Natural killer cell (primary cell): Measurements from ENCODE around the gene DUSP28. TPM values are rescaled to one million over a fixed set of nuclear protein-coding genes. Genes with fewer than 3 reads are reported as not detected.

ENCODE experiments used
- ATAC-seq, 3 donors: fragments of 150-1000 bp in 2 of 3; fragments of 200-7000 bp in 1 of 3; cut with Tn5 transposase; 1 replicate in 1 of 3; 2 replicates in 2 of 3; pipeline ENCODE4 v1.10.0; 2021; ENCODE audit warnings: mild to moderate bottlenecking in 2 of 3, moderate library complexity in 2 of 3
- DNase-seq, 2 donors: peaks; one replicate each; pipeline versions ENCODE4 v3.0.0 to v3.0.0-alpha.2; 2013 to 2021; ENCODE audit warnings: mixed read lengths in 1 of 2
- H3K27ac ChIP-seq: one replicate; pipeline ENCODE4 v1.5.1; 2013; ENCODE audit warnings: mild to moderate bottlenecking, low read length
- H3K27me3 ChIP-seq: one replicate; pipeline ENCODE4 v1.6.1; 2013; ENCODE audit warnings: low read length; ENCODE audit not compliant: control insufficient read depth, insufficient read depth
- H3K36me3 ChIP-seq: one replicate; pipeline ENCODE4 v1.6.1; 2013; ENCODE audit warnings: low read length; ENCODE audit not compliant: control insufficient read depth, insufficient read depth
- H3K4me1 ChIP-seq: one replicate; pipeline ENCODE4 v1.6.1; 2013; ENCODE audit warnings: low read length; ENCODE audit not compliant: control insufficient read depth, insufficient read depth
- H3K4me3 ChIP-seq: one replicate; pipeline ENCODE4 v1.5.1; 2013; ENCODE audit warnings: low read length
- H3K9me3 ChIP-seq: one replicate; pipeline ENCODE4 v1.6.1; 2013; ENCODE audit warnings: low read length; ENCODE audit not compliant: control insufficient read depth, insufficient read depth
- H3K27ac Mint-ChIP-seq, 2 donors: one replicate each; pipeline ENCODE4 v1.8.0; 2022; ENCODE audit warnings: mild to moderate bottlenecking in 2 of 2, mixed read lengths in 2 of 2, moderate library complexity in 1 of 2
- H3K27me3 Mint-ChIP-seq, 2 donors: one replicate each; pipeline ENCODE4 v1.8.0; 2022; ENCODE audit warnings: low read depth in 2 of 2, mixed read lengths in 2 of 2
- H3K36me3 Mint-ChIP-seq: one replicate; pipeline ENCODE4 v1.8.0; 2022; ENCODE audit warnings: mixed read lengths
- H3K4me1 Mint-ChIP-seq, 2 donors: one replicate each; pipeline ENCODE4 v1.8.0; 2022; ENCODE audit warnings: mixed read lengths in 2 of 2
- H3K4me3 Mint-ChIP-seq: one replicate; pipeline ENCODE4 v1.8.0; 2022; ENCODE audit warnings: mild to moderate bottlenecking, moderate library complexity, mixed read lengths
- H3K9me3 Mint-ChIP-seq, 2 donors: one replicate each; pipeline ENCODE4 v1.8.0; 2022; ENCODE audit warnings: mixed read lengths in 2 of 2
- CTCF ChIP-seq: fragments of 200-600 bp; IDR thresholded peaks from one replicate; pipeline ENCODE4 v1.8.0; 2022; ENCODE audit warnings: antibody characterized with exemption
- WGBS: methylation state at CpG from one replicate; pipeline ENCODE4 v1.1.7; 2013; ENCODE audit warnings: missing lambda C conversion rate; ENCODE audit not compliant: insufficient coverage; 5-methylcytosine and 5-hydroxymethylcytosine counted together
- intact Hi-C: fragments of 100-400 bp; cut with micrococcal nuclease; formaldehyde crosslinking; loops from one replicate; pipeline ENCODE4 v1.14.2; 2022
- total RNA-seq, 4 donors: library from RNA; stranded (reverse); fragments of 120-200 nt in 1 of 4; gene quantifications; one replicate each; pipeline versions ENCODE4 v1.2.3 to v1.2.4, GENCODE V29; 2013 to 2022

DUSP28 gene
- total RNA-seq, 3 donors from 2014 or later (not counting 1 experiment from before 2014, with no cell fraction given), result 13.5 to 25.2 (median 18.5) TPM

- no peaks in the 10 kb centered on the region for H3K36me3 Mint-ChIP-seq
- H3K9me3 Mint-ChIP-seq, result no peaks in the 10 kb centered on the region
- no peak for DNase-seq
- peak overlapping the region in 1 of 2 donors; percentile 78 for H3K27ac Mint-ChIP-seq
- ATAC-seq, result no peak
- no peaks in the 10 kb centered on the region for H3K27me3 Mint-ChIP-seq
- no peaks in the 10 kb centered on the region for H3K36me3 ChIP-seq
- no peak for TF ChIP-seq CTCF
- H3K27ac ChIP-seq, result no peak overlapping the region
- H3K27me3 ChIP-seq, result no peaks in the 10 kb centered on the region
- peaks cover 6 to 20% of the 10 kb centered on the region in 2 donors for H3K4me1 Mint-ChIP-seq
- 68% methylated on average over 2 of the region's 2 CpGs for WGBS
- H3K9me3 ChIP-seq, result no peaks in the 10 kb centered on the region
- no peak overlapping the region for H3K4me3 ChIP-seq
- intact Hi-C loops, result loop anchor here (1.0 to 10.0 kb wide), 4 partner anchors 50 to 326 kb away; partner anchors contain the start of genes DUSP28 and RNPEPL1
- no peak overlapping the region for H3K4me3 Mint-ChIP-seq
- H3K4me1 ChIP-seq, result peaks cover 10% of the 10 kb centered on the region
These were observed 45.5 kb upstream of the DUSP28 start for GRCh38 chr2:240514631-240515030.

DNA sequence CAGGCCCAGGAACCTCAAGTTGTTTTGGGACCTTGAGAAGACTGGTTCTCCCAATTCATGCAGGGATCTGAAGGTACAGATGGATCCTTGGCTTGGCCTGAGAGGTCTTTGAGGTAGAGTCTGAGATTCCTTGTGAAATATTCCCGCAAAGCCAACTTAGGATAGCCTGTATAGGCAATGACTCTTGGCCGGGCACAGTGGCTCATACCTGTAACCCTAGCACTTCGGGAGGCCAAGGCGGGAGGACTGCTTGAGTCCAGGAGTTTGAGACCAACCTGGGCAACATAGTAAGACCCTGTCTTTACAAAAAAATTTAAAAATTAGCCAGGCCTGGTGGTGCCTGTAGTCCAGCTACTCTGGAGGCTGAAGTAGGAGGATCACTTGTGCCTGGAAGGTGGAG lies 42.8 kb upstream of the DUSP28 start:
- Mint-ChIP-seq H3K27me3 (peaks cover 0 to 4% of the 10 kb centered on the region in 2 donors), H3K27ac (no peak overlapping the region), H3K9me3 (no peaks in the 10 kb centered on the region), H3K4me3 (no peak overlapping the region), H3K36me3 (no peaks in the 10 kb centered on the region), H3K4me1 (peaks cover 13 to 25% of the 10 kb centered on the region in 2 donors)
- WGBS, result 97% methylated on average over 4 of the region's 4 CpGs
- Histone ChIP-seq H3K27me3 (no peaks in the 10 kb centered on the region), H3K4me1 (peaks cover 10% of the 10 kb centered on the region), H3K36me3 (peaks cover under 1% of the 10 kb centered on the region), H3K4me3 (no peak overlapping the region), H3K9me3 (no peaks in the 10 kb centered on the region), H3K27ac (no peak overlapping the region)
- intact Hi-C loops, result loop anchor here (10.0 kb wide), 2 partner anchors 47 to 187 kb away; partner anchors contain the start of genes DUSP28 and RNPEPL1
- no peak for TF ChIP-seq CTCF
- ATAC-seq, result no peak
- DNase-seq, result no peak

- H3K4me1 Mint-ChIP-seq, result peaks cover 13 to 18% of the 10 kb centered on the region in 2 donors
- Histone ChIP-seq H3K4me3 (no peak overlapping the region), H3K27ac (no peak overlapping the region), H3K36me3 (peaks cover 7% of the 10 kb centered on the region), H3K4me1 (peaks cover 4% of the 10 kb centered on the region), H3K9me3 (no peaks in the 10 kb centered on the region), H3K27me3 (no peaks in the 10 kb centered on the region)
- WGBS, result 92% methylated on average over 5 of the region's 5 CpGs
- no peaks in the 10 kb centered on the region for H3K36me3 Mint-ChIP-seq
- intact Hi-C loops, result loop anchor here (10.0 kb wide), 2 partner anchors 46 to 186 kb away; partner anchors contain the start of genes DUSP28 and RNPEPL1
- no peaks in the 10 kb centered on the region for H3K9me3 Mint-ChIP-seq
- ATAC-seq (no peak), DNase-seq (no peak)
- no peak overlapping the region for H3K4me3 Mint-ChIP-seq
- H3K27me3 Mint-ChIP-seq, result peaks cover 0 to 4% of the 10 kb centered on the region in 2 donors
- H3K27ac Mint-ChIP-seq, result no peak overlapping the region
- TF ChIP-seq CTCF, result no peak
These were observed 41.2 kb upstream of the DUSP28 start for GRCh38 chr2:240518981-240519380.
